Heart left ventricle (tissue), 16 donors: ENCODE measurements around the gene NAA60. TPM values are rescaled to one million over a fixed set of nuclear protein-coding genes. Genes with fewer than 3 reads are reported as not detected.
"Not testable (repeated sequence)": the region's sequence is repeated elsewhere in the genome, so short reads cannot be mapped to it uniquely, and the experiment has no call there.

Source experiments
- ATAC-seq, 4 donors: fragments of 200-7000 bp; cut with Tn5 transposase; one replicate each; pipeline ENCODE4 v1.9.1; 2020 to 2022; ENCODE audit warnings: moderate library complexity in 4 of 4, mild to moderate bottlenecking in 3 of 4, moderate number of reproducible peaks in 1 of 4
- DNase-seq, 5 donors: peaks; one replicate each; pipeline ENCODE4 v3.0.0-alpha.2; 2020
- H3K27ac ChIP-seq, 12 donors: fragments of 200-600 bp; sonication (generic) in 4 of 12; one replicate each; pipeline versions ENCODE4 v1.5.0 to v1.8.0; 2016 to 2022; ENCODE audit warnings: mild to moderate bottlenecking in 2 of 12
- H3K27me3 ChIP-seq, 9 donors: fragments of 200-600 bp; sonication (generic) in 2 of 9; one replicate each; pipeline versions ENCODE4 v1.5.1 to v1.8.0; 2016 to 2022; ENCODE audit warnings: mild to moderate bottlenecking in 3 of 9
- H3K36me3 ChIP-seq, 9 donors: fragments of 200-600 bp; sonication (generic) in 2 of 9; one replicate each; pipeline versions ENCODE4 v1.5.0 to v1.8.0; 2018 to 2022; ENCODE audit warnings: mild to moderate bottlenecking in 2 of 9
- H3K4me1 ChIP-seq, 12 donors: fragments of 200-600 bp; sonication (generic) in 4 of 12; one replicate each; pipeline versions ENCODE4 v1.5.0 to v1.8.0; 2016 to 2022; ENCODE audit warnings: mild to moderate bottlenecking in 3 of 12
- H3K4me3 ChIP-seq, 12 donors: fragments of 200-600 bp; sonication (generic) in 4 of 12; one replicate each; pipeline versions ENCODE4 v1.5.0 to v1.8.0; 2017 to 2022; ENCODE audit warnings: mild to moderate bottlenecking in 9 of 12, moderate library complexity in 4 of 12
- H3K9me3 ChIP-seq, 12 donors: fragments of 200-600 bp; sonication (generic) in 4 of 12; one replicate each; pipeline versions ENCODE4 v1.5.0 to v1.8.0; 2016 to 2022; ENCODE audit warnings: mild to moderate bottlenecking in 1 of 12
- CTCF ChIP-seq, 12 donors: fragments of 200-600 bp; sonication (generic) in 4 of 12; IDR thresholded peaks; one replicate each; pipeline versions ENCODE4 v1.5.0 to v1.8.0; 2018 to 2022; ENCODE audit warnings: antibody characterized with exemption in 12 of 12, mild to moderate bottlenecking in 5 of 12
- POLR2A ChIP-seq, 2 donors: fragments of 450-650 bp; IDR thresholded peaks; one replicate each; pipeline ENCODE4 v1.6.1; 2017; ENCODE audit warnings: antibody characterized with exemption in 2 of 2, mild to moderate bottlenecking in 2 of 2, moderate library complexity in 2 of 2
- WGBS, 4 donors: extraction: QIAGEN DNeasy Blood & Tissue Kit in 2 of 4; methylation state at CpG; one replicate each; pipeline versions ENCODE4 v1.1.5 to v1.1.7; 2013 to 2018; 5-methylcytosine and 5-hydroxymethylcytosine counted together
- intact Hi-C, 10 donors: fragments of 100-400 bp; cut with DNase I; formaldehyde crosslinking; loops; one replicate each; pipeline versions ENCODE4 v1.11.1 to v1.14.2; 2022
- polyA plus RNA-seq, 2 donors: library from polyadenylated mRNA; stranded (reverse); fragments of 200-250 nt; gene quantifications; one replicate each; pipeline ENCODE4 v1.2.3, GENCODE V29; 2013
- total RNA-seq, 9 donors: library from RNA; depleted of rRNA in 2 of 9; stranded (reverse); fragments of >200 nt in 2 of 9; fragmentation: NEBNext Ultra II Directional in 3 of 9; extraction: Animal tissue kit (Norgen Biotek cat#: 25700) in 3 of 9; gene quantifications; one replicate each; pipeline versions ENCODE4 v1.1.0 to v1.2.4, GENCODE V29; 2016 to 2023
- donor health status: ischemic (EF 13 %, LVEDD 7.1; RV severe dilation, severe dysfunction).
- donor health status: healthy with polysubstance abuse.
- donor health status: DM: no; HTN: yes; CAD: no.
- donor health status: DM: no; HTN: no; CAD: no.
- donor health status: ischemic (EF 25% LVEDD 6.9; RV normal size, moderate dysfunction).
- donor health status: ischemic (EF 25% LVEDD 5.7; RV mildly dilated, moderate dysfunction).
- donor health status: healthy.
- donor health status: DM: yes; HTN: yes; CAD: no.
- donor health status: ischemic (EF 35%, LVEDD 5.7; RV mildly dilated, moderate dysfunction).
- donor health status: nonischemic (EF 11% LVEDD 7.7; RV severe dilation, severe dysfunction).
- donor health status: DM: yes; HTN: yes; CAD: no.
- donor health status: PGD.
- donor health status: ischemic (EF 29% LVEDD 5.4; RV normal size, mild dysfunction).
- donor health status: nonischemic (EF 23%, LVEDD 6.1; RV moderate dilation, normal function).

The NAA60 gene
- total and polyA plus RNA-seq, 11 donors: 30.3 to 61.9 (median 38.6) TPM

GRCh38 chr16:3470723-3471122 is 27.2 kb downstream of the NAA60 start:
- TF ChIP-seq POLR2A (IDR thresholded peaks at IDR 0.05) (no peak), CTCF (IDR thresholded peaks at IDR 0.05) (no peak)
- peaks cover 0 to 51% (median 8%) of the 10 kb centered on the region in 9 donors for H3K36me3 ChIP-seq
- H3K27ac ChIP-seq: peak overlapping the region in 1 of 12 donors; percentile 4
- DNase-seq (no peak), ATAC-seq (peak in 3 of 4 donors; percentile 18 to 36 (median 35))
- H3K4me3 ChIP-seq: no peak overlapping the region
- intact Hi-C loops: no loop called here
- H3K27me3 ChIP-seq: no peaks in the 10 kb centered on the region
- peaks cover 2 to 82% (median 45%) of the 10 kb centered on the region in 12 donors for H3K4me1 ChIP-seq
- whole genome bisulfite sequencing, 4 donors: 66 to 81% (median 75%) methylated on average over 7 to 9 of the region's 9 CpGs
- H3K9me3 ChIP-seq: no peaks in the 10 kb centered on the region

GRCh38 chr16:3471518-3472176 is 28.2 kb downstream of the NAA60 start:
- intact Hi-C loops: no loop called here
- ATAC-seq: no peak
- H3K9me3 ChIP-seq: no peaks in the 10 kb centered on the region
- TF ChIP-seq POLR2A (IDR thresholded peaks at IDR 0.05): no peak
- no peak for TF ChIP-seq CTCF (IDR thresholded peaks at IDR 0.05)
- 86 to 92% (median 89%) methylated on average over 13 to 20 of the region's 20 CpGs for WGBS, 4 donors
- peaks cover 2 to 82% (median 41%) of the 10 kb centered on the region in 12 donors for H3K4me1 ChIP-seq
- no peak overlapping the region for H3K4me3 ChIP-seq
- peaks cover 0 to 46% (median 0%) of the 10 kb centered on the region in 9 donors for H3K36me3 ChIP-seq
- H3K27ac ChIP-seq: no peak overlapping the region
- no peak for DNase-seq
- H3K27me3 ChIP-seq: no peaks in the 10 kb centered on the region

- WGBS, 4 donors: 78 to 91% (median 82%) methylated on average over 10 of the region's 10 CpGs
- ATAC-seq (no peak), DNase-seq (no peak)
- Histone ChIP-seq H3K36me3 (peaks cover 0 to 39% (median 0%) of the 10 kb centered on the region in 9 donors), H3K27ac (no peak overlapping the region), H3K27me3 (no peaks in the 10 kb centered on the region), H3K4me3 (no peak overlapping the region), H3K4me1 (peaks cover 0 to 75% (median 28%) of the 10 kb centered on the region in 12 donors), H3K9me3 (no peaks in the 10 kb centered on the region)
- TF ChIP-seq CTCF (IDR thresholded peaks at IDR 0.05): no peak
- TF ChIP-seq POLR2A (IDR thresholded peaks at IDR 0.05): no peak
- intact Hi-C loops: no loop called here
These were observed 29.6 kb downstream of the NAA60 start for GRCh38 chr16:3472878-3473595.

GRCh38 chr16:3473596-3473943 is 30.1 kb downstream of the NAA60 start:
- WGBS, 4 donors: 75 to 98% (median 81%) methylated on average over 3 of the region's 3 CpGs
- H3K4me3 ChIP-seq, DNase-seq, intact Hi-C loops, H3K9me3 ChIP-seq, H3K27ac ChIP-seq, H3K27me3 ChIP-seq, ATAC-seq: not testable (repeated sequence)
- Histone ChIP-seq H3K36me3 (peaks cover 0 to 44% (median 4%) of the 10 kb centered on the region in 9 donors), H3K4me1 (peaks cover 0 to 75% (median 25%) of the 10 kb centered on the region in 12 donors)
